Stimulated activated CD8-positive, alpha-beta memory T cell treated with anti-CD3 and anti-CD28 coated beads, Interleukin-4, amount 100 ng/mL, for 4 hours (primary cell): ENCODE data around the gene SLC8A1.

Source experiments
- DNase-seq, 2 donors: peaks; one replicate each; pipeline ENCODE4 v3.0.0-alpha.2; 2020; ENCODE audit warnings: low read depth in 2 of 2, low spot score in 1 of 2

The SLC8A1 gene

DNA sequence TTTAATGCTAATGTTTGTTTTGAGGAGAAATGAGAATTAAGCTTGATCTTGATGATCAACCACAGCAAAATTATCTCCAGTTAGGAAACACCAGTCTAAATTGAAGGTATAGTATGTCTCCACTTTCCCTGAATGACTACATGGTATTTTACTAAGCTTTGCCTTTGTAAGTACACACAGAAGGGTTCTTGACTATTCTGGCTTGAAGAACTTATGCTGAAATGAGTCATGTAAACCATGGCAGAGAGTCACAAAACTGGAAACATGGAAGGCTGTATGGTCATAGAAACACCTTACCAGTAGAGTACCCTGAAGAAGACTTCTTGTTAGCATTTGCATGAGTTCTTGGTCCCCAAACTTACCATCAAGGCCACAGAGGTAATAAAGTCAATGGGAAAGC, 250.5 kb downstream of the SLC8A1 start:
- no peak for DNase-seq

DNA sequence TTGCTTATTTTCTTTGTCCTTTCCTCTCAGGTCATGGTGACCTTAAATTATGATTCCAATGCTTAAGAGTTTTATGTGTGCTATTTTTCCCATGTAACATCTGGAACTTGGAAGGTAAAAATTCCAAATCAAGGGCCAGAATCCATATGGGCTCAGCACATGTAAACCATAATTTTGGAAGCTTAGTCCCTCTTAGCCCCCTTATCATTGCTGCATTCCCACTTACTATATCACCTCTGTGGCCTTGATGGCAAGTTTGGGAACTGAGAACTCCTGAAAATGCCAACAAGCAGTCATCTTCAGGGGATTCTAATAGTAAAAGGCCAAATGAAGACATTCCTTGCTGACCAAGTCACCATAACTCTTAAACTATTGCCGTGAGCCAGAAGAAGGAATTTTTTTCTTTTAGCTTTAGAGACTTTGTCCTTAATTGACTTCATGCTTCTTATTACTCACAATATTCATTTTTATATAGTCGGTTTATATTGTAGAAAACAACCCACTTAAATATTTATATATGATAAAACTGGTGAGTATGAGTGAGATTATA, 251.4 kb downstream of the SLC8A1 start:
- no peak for DNase-seq

DNA sequence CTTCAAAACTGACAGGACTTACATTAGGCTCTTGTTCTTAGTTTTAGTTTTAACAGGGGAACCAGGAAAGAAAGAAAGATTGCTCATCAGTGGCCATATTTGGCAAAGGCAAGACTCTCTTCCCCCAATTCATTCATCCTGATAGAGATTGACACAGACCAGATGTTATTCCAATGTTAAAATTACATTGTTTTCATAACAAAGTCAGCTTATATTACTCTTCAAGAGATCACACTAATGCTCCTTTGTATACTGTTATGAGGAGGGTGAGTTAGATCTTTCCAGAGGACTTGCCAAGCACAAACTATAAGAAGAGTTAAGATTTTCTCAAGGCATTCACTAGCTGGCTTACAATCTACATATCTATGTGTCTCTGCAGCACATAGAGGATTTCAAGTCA, 252.1 kb downstream of the SLC8A1 start:
- DNase-seq, result no peak

DNA sequence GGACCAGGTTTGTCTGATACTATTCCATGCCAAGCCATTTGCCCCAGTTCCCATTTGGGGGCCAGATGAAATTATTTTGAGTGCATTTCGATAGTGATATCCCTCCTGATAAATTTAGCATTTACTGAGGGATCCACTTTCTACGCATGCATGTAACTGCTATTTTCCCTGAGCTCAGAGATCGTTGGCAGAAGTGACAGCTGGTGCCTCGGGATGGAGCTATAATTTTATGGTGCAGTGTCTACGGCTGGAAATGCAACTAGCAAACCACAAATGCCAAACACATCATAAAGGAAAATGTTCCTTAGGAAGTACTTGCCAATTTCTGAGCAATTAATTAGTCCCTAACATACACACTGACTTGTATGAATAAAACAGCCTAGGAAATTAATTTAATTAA, 254.8 kb downstream of the SLC8A1 start:
- DNase-seq, result no peak

DNA sequence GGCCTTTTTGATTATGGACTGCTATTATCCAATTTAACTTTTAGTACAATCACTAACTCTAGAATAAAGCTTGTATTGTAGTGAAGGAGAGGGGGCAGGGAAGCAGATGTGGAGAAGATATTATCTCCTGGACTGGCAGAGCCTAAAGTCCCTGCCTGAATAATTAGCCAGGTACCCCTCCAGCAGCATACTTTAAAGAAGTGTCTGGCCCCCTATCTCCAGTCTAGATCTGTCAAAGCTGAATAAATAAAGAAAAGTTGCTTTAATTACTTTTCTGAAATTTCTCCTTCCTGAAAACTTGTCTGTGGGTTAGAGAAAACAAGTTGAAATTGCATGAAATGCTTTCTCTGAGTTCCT, 258.2 kb downstream of the SLC8A1 start:
- no peak for DNase-seq

DNA sequence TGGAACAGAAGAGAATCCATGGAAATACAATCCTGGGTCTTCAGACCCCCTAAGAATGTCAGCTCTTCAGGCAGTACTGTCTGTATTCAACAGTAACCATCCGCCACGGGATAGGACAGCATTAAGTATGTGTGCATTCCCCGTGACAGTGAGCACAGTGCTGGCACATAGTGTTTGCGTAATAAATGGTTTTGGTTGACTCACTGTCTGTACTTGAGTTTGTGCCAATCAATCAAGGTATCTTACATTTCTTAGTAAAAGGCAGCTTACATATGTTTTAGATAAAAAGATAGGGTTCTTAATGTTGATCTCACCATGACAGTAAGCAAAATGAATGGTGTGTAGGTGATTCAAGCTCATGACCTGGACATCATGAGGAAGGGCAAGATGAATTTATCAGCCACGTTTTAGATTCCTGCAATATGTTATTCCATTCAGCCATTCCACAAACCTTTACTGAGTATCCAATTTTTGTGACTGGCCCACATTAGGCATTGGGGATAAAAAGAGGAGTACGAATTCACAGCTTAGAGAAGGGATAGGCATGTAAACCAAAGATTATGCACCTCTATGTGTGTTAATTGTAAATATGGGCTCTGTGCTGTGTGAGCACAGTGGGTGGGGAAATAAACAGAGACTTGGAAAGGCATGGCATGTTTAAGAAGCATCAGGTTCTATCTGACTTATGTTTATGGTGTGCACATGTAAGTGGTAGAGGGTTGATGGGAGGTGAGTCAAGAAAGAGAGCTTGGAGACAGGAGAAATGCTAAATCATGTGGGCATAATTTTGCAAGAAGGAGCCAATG, 258.8 kb downstream of the SLC8A1 start:
- DNase-seq, result no peak

DNA sequence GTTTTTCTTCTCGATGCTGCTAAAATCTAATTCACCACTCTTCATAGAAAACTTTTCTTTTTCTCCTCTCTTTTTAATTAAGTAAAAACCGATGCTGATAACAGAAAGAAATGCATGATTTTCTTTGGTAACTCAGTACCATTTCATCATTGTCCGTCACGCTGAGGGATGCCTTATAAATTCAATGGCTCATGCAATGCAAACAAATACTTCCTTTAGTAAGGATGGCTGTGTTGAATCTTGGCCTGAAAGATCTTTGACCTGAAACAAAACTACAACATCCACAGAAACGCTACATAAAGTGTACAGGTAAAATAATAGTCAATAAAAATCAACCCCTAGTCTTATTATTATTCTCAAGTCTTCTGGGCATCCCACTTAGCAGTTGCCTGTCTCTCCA, 261.4 kb downstream of the SLC8A1 start:
- no peak for DNase-seq

DNA sequence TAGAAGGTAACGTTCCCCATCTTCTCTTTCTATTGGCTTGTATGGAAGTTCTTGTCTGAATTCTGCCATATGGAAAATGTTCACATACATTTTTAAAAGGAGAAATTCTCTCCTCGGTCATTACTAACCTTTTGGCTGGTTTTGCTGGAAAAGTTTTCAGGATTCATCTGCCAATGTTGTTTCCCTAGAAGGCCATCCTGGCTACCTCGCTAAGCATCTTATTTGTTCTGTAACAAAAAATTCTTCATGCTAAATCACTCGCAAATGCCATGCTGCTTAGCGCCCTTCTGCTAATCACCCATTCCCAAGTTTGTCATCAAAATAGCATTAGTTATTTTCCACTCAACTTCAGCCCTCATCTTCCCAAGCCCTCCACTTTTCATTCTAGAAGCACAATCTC, 262.0 kb downstream of the SLC8A1 start:
- no peak for DNase-seq

DNA sequence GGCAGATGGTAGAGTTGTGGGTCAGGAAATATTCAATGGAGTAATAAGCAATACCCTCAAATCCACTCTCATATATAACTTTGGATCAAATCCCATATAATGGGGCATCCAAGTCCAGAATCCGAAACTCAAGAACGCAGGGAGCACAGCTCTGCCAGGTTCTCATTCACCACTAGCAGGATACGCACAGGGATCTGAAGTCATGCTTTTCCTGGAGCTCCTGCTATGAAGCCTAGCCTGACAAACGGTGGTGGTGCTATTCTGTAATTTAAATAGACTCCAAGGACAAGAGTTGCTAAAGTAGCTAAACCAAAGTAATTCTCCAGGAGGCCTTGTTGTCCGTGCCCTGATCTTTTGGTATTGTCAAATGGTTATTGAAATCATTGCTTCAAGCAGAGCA, 264.8 kb downstream of the SLC8A1 start:
- no peak for DNase-seq

DNA sequence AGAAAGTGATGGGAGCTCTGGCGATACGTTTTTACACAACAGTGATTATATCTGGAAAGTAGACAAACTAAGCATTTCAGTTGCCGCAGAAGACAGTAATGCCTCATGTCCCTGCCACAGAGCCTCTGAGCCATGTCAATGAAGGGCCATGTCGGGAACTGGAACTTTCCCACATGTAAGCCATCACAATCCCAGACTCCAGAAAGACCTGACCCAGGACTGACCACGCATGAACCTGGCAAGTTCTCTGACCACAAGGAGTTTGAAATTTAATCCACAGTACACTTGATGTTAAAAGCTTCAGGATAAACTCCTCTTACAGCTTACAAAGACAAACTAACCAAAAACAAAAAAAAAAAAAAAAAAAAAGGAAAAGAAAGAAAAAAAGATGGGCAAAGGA, 267.3 kb downstream of the SLC8A1 start:
- no peak for DNase-seq

DNA sequence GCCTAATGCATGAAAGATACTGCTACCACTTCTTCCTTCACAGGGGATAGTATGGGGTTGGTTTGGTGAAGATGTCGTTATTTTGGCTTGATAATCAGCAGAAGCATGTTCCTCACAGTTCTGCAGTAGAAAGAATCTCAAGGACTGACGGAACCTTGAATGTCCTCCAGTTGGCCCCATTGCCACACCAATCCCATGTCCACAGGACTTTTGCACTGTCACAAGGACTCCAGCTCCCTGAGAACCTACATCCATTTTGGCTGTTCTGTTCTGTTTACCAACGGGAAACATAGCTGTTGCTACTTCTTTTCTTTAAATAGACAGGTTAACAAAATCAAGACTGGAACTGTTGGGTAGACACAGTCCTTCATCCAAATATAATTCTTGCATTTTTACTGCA, 270.0 kb downstream of the SLC8A1 start:
- no peak for DNase-seq

DNA sequence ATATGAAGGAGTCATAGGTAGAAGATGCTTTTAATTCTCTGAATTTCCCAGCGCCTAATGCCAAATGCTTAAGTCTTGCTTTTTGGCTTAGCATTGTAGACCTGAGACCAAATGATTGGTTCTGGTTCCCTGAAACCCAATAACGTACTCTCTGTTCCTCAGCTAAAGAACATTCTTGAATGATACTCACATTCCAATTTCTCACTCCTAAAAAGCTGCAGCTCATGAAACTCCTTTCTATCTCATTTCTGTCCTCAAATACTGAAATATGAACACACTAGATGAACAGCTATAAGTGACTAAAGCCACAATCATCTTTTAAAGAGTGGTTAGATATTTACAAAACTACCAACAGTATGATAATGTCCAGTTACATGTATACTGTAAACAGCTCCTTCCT, 272.1 kb downstream of the SLC8A1 start:
- DNase-seq, result no peak

DNA sequence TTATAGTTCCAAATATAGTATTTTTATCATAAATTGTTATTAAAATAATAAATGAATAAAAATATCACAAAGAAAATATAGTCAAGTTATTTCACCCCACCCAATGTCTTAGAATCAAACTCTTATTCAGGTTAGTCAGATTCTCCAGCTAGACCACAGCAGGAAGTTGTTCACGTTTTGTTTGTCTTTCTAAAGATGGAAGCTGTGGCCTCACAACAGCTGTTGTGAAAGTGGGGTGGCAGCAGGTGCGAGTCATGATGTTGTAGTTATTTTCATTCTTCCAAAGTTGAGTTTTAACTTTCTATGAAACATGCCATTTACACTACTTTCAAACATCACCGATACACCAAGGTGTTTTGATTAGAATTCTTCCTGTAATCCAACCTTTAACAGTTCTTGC, 272.9 kb downstream of the SLC8A1 start:
- DNase-seq, result no peak

DNA sequence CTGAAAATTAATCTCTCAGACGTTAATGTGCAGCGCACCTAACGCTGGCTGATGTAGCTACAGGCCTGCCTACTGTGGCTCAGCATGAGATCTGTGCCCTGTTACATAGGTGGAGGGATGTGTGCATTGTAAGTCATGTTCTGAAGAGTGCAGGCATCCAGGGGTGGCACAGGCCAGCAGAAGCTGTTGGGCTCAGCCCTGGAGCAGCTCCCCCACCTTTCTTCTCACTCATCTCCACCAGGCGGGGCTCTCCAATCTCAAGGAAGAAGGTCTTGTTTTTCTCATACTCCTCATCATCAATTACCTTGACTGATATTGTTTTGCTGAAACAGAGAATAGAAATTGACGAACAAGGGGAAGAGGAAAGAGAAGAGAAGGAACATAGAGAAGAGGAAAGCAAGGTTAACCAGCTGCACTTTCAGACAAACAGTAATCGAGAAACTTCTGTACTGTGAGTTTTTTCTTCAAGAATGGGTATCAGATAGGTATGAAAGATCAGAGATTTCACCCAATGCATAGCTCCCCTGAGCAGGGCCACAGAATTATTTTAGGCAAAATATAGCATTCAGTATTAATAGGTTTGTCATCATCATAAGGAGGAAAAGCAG, 273.6 kb downstream of the SLC8A1 start:
- DNase-seq, result no peak

DNA sequence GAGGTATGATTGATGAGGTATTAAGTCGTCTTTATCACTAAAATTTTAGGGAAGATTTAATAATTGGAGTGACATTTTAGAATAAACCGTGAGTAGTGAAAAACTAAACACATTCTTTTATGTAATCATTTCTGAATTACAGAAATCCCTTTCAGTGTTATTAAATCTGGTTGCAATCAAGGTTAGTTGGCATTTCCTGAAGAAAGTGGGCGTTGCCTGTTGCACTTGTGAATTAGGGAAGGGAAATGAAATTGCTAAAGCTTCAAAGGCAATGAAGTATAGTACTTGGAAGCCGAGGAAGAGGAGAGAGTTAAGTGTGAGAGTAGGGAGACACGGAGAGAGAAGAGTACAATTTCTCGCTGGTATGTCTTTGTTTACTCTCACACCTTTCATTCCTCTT, 274.5 kb downstream of the SLC8A1 start:
- DNase-seq, result no peak

DNA sequence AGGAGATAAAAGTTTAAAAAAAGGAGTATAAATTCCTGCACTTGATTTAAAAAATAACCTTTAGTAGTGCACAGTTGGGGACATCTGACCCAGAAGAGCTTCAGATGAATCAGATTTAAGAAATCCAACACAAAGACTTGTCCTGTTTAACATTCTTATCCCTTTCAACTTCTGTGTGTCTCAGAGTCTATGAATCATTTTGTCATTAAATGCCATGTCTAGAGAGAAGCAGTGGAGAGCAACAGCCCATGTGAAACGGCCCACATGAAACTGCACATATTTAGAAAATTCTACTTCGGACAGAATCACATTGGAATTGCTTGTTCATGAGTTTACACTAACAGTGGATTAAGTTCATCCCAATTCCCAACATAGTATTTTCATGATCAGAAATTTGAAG, 278.6 kb downstream of the SLC8A1 start:
- DNase-seq, result no peak

DNA sequence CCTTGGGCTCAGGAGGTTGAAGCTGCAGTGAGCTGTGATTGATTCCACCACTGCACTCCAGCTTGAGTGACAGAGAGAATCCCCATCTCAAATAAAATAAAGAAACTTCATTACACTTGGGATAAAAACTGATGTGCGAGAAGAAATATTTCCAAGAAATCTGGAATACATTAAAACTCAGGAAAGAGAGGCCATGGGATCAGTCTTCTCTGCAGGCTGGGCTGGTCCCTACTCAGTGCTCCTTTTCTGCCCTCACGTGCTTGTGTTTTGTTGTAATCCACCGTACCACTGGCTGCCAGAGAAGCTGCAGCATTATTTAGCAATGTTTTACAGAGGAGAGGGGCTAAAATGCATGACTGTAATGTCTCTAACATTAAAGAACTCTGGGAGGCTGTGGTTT, 282.0 kb downstream of the SLC8A1 start:
- no peak for DNase-seq

DNA sequence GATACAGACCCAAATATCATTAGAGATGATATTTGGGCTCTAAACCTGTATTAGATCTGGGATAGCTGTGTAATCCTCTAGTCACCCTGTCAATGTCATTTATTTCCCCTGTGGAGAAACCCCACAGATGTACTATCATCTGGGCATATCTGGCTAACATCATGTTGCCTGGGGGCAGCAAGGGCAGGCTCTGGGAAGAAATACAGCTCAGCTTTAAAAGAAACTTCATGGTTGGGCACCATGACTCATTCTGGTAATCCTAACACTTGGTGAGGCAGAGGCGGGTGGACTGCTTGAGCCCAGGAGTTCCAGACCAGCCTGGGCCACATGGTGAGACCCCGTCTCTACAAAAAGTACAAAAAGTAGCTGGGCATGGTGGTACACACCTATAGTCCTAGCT, 282.5 kb downstream of the SLC8A1 start:
- no peak for DNase-seq

DNA sequence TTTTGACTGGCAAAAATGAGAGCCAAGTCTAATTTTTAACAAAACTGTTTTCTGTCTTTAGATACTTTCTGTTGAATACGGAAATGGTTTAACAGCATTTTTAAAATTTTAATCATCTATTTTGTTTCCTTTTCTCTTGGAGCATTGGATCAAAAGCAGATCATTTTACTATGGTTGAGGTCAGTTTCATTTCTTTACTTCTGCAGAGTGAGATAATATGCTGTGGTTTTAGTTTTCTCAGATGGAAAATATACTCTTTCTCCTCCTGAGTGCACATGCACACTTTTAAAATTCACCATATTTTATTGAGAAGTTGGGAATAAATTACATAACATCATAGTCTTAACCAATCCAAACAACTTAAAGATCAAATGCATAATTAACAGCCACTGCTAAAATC, 283.3 kb downstream of the SLC8A1 start:
- no peak for DNase-seq

DNA sequence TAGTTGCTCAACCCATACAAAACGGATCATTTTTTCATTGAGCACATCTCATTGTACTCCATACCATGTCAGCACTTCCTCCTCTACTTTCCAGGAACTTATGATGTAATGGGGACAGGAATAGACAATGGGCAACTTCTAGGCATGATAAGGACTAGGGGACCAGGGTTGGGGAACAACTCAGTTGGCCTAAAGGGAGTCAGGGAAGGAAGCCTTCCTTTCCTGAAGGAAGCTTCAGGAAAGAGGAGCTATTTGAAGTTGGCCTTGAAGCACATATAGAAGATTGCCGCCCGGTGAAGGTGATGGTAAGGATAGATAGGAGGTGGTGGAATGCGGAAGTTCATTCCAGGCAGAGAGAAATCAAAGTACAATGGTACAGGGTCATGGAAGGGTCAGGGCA, 283.9 kb downstream of the SLC8A1 start:
- no peak for DNase-seq

DNA sequence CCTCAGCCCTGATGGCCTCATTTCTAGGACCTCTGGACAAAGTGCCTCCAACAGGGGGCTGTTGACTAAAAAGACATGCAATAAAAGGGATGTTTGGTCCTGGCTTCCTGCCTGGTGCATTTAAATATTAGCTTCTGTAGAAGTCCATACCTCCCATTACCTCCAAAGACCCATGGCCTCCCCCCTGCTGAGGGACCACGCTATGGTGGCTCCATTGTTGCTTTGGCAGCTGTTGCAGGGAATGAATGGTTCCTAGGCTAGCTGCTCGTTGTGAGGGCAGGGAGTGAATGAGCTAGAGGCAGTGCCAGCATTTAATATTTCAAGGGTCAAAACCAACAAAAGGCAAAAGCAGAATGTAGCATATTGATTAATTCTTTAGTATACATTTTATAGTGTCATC, 285.9 kb downstream of the SLC8A1 start:
- no peak for DNase-seq

DNA sequence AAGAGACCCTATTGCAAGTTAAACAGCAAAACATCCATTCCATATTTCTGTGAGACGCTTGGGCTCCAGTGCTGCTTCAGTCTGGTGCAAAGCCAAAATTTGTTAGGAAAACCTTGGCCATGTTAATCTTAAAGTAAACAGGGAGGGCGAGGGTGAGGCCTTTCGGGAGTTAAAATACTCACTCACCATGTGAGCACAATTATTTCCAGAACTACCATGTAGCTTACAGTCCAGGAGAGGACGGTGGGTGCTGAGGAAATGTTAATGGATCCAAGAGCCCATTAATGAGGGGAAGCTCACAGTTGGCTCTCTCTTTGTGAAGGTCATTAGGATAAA, 286.4 kb downstream of the SLC8A1 start:
- DNase-seq, result no peak
